ENCODE data around the gene NPHS1.

GRCh38 chr19:35901055-35901644 is 48.8 kb upstream of the NPHS1 start:
- TF ChIP-seq EZH2 (IDR thresholded peaks at IDR 0.05; ENCODE audit: low read length, unreplicated experiment) (no peak), CTCF (conservative IDR thresholded peaks at IDR 0.05; ENCODE audit: low read depth, low read length) (no peak), EZH2phosphoT487 (IDR thresholded peaks at IDR 0.05; ENCODE audit: borderline replicate concordance, low read length) (no peak)

All from PC-3 (cell line).